ENCODE data around the gene RCOR2.

RCOR2 gene

GRCh38 chr11:63938479-63939396, 21.8 kb upstream of the RCOR2 start, which contains the start of gene NAA40:
NAA40 (plus strand) TSS chr11:63939002; CDS start chr11:63939097, 95 bp downstream.
- peaks cover 15% of the 10 kb centered on the region for H3K36me3 Mint-ChIP-seq (ENCODE audit: low read depth)
- peak; percentile 94 for DNase-seq
- peaks cover 26% of the 10 kb centered on the region for H3K4me1 Mint-ChIP-seq (ENCODE audit: low read depth)
- H3K4me3 Mint-ChIP-seq = peak within 1 kb of the TSS; percentile 81
- no peaks in the 10 kb centered on the region for H3K9me3 Mint-ChIP-seq
- H3K27ac Mint-ChIP-seq = peak within 1 kb of the TSS; percentile 89
- H3K27me3 Mint-ChIP-seq = no peaks in the 10 kb centered on the region

DNA sequence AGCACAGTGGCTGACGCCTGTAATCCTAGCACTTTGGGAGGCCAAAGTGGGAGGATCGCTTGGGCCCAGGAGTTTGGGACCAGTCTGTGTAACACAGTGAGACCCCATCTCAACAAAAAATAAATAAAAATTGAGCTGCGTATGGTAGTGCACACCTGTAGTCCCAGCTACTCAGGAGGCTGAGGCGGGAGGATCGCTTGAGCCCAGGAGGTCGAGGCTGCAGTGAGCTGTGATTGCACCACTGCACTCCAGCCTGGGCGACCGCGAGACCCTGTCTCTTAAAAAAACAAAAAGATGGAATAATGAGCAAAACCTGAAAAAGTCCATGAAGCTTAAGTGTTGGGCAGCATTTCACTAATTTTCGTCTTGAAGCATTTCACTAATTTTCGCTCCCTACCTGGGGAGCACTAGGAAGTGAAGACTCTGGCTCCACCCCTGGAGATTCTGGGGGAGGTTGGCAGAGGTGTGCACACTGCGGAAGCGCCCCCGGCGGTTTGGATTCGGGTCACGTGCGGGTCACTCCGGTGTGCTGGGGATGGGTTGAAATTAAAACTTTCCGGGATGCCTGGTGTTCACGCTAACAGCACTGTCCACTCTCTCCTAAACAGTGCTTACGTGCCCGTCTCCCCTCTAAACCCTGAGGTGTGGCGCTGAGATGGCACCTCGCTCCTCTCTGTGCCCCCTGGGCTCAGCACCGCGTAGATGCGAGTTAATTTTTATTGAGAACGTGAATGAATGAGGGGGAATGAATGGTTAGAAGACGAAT, 20.9 kb upstream of the RCOR2 start:
- Mint-ChIP-seq H3K4me3 (peak overlapping the region; percentile 81), H3K4me1 (ENCODE audit: low read depth) (peaks cover 26% of the 10 kb centered on the region), H3K27ac (peak overlapping the region; percentile 83), H3K36me3 (ENCODE audit: low read depth) (peaks cover 15% of the 10 kb centered on the region), H3K27me3 (no peaks in the 10 kb centered on the region), H3K9me3 (no peaks in the 10 kb centered on the region)
- no peak for DNase-seq

DNA sequence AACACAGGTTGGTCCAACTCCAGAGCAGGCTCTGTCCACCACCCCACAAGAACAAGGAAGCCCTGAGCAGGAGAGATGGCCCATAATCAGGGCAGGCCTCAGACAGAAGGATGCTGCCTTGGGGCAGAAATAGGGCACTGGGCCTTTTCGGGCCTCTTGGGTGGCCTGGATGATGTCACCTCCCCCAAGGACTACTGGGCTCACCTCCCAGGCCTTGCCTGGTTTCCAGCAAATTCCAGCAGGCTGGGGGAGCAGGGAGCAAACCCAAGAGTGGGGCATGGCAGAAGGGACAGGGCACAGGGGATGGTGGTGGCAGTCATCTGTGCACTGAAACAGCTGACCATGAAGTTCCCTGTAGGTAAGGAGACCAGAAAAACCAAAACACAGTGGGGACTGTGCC, 16.5 kb upstream of the RCOR2 start:
- peaks cover 10% of the 10 kb centered on the region for H3K4me1 Mint-ChIP-seq (ENCODE audit: low read depth)

GRCh38 chr11:63931876-63932275, 14.9 kb upstream of the RCOR2 start:
- DNase-seq = no peak
- Mint-ChIP-seq H3K4me3 (no peak overlapping the region), H3K9me3 (no peaks in the 10 kb centered on the region), H3K27ac (no peak overlapping the region), H3K4me1 (ENCODE audit: low read depth) (no peaks in the 10 kb centered on the region), H3K27me3 (no peaks in the 10 kb centered on the region), H3K36me3 (ENCODE audit: low read depth) (no peaks in the 10 kb centered on the region)

More for the DNA sequence above, 16.5 kb upstream of the RCOR2 start:
- H3K27ac Mint-ChIP-seq = no peak overlapping the region
- H3K27me3 Mint-ChIP-seq = no peaks in the 10 kb centered on the region
- DNase-seq = no peak
- H3K4me3 Mint-ChIP-seq = no peak overlapping the region
- no peaks in the 10 kb centered on the region for H3K9me3 Mint-ChIP-seq
- H3K36me3 Mint-ChIP-seq (ENCODE audit: low read depth) = no peaks in the 10 kb centered on the region

DNA sequence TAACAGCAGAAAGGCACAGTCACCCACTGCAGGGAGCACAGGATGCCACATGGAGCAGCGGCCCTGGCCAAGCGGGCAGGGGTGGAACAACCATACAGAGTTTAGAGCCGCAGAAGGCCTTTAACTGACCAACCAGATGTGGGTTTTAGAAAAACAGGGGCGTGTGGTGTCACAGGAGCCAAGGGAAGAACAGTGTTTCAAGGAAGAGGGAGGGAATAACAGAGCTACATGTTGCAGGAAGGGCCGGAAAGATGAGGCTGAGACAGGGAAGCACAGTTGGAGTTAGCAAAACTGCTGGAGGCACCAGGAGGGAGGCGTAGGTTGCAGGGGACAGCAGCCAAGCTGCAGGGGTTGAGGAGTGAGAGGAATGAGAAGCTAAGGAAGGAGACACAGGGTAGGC, 14.1 kb upstream of the RCOR2 start:
- Mint-ChIP-seq H3K9me3 (no peaks in the 10 kb centered on the region), H3K36me3 (ENCODE audit: low read depth) (no peaks in the 10 kb centered on the region), H3K27me3 (no peaks in the 10 kb centered on the region), H3K4me3 (no peak overlapping the region), H3K27ac (no peak overlapping the region), H3K4me1 (ENCODE audit: low read depth) (no peaks in the 10 kb centered on the region)
- no peak for DNase-seq

- no peak for DNase-seq
- H3K27ac Mint-ChIP-seq = no peak overlapping the region
These were observed 12.7 kb upstream of the RCOR2 start for GRCh38 chr11:63929616-63930015.

DNA sequence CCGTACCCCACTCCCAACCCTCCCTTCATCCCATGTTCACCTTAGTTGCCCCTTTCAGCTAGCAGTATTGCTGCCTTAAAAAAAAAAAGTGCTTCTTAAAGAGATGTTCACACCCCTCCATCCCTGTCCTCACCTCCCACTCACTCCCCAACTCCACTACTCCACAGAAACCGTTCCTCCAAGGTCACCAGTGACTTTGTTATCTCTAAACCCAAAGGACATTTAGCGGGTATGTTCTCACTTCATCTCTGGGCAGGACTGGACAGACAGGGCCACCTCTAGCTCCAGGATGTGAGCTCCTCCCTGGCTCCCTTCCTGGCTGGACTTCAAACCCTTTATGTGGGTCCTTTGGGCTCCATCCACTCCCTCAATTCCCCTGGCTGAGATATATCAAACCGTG, 6.4 kb upstream of the RCOR2 start:
- Mint-ChIP-seq H3K4me3 (no peak overlapping the region), H3K9me3 (no peaks in the 10 kb centered on the region)

More at GRCh38 chr11:63929616-63930015, 12.7 kb upstream of the RCOR2 start:
- H3K4me1 Mint-ChIP-seq (ENCODE audit: low read depth) = no peaks in the 10 kb centered on the region
- no peaks in the 10 kb centered on the region for H3K27me3 Mint-ChIP-seq
- H3K9me3 Mint-ChIP-seq = no peaks in the 10 kb centered on the region
- no peak overlapping the region for H3K4me3 Mint-ChIP-seq
- no peaks in the 10 kb centered on the region for H3K36me3 Mint-ChIP-seq (ENCODE audit: low read depth)

GRCh38 chr11:63922673-63923192, 5.8 kb upstream of the RCOR2 start:
- Mint-ChIP-seq H3K27me3 (no peaks in the 10 kb centered on the region), H3K9me3 (no peaks in the 10 kb centered on the region), H3K4me3 (no peak overlapping the region), H3K4me1 (ENCODE audit: low read depth) (peaks cover 7% of the 10 kb centered on the region), H3K27ac (no peak overlapping the region), H3K36me3 (ENCODE audit: low read depth) (no peaks in the 10 kb centered on the region)
- DNase-seq = no peak

More for the DNA sequence above, 6.4 kb upstream of the RCOR2 start:
- no peak for DNase-seq
- Mint-ChIP-seq H3K4me1 (ENCODE audit: low read depth) (peaks cover 7% of the 10 kb centered on the region), H3K36me3 (ENCODE audit: low read depth) (no peaks in the 10 kb centered on the region), H3K27ac (no peak overlapping the region), H3K27me3 (no peaks in the 10 kb centered on the region)

DNA sequence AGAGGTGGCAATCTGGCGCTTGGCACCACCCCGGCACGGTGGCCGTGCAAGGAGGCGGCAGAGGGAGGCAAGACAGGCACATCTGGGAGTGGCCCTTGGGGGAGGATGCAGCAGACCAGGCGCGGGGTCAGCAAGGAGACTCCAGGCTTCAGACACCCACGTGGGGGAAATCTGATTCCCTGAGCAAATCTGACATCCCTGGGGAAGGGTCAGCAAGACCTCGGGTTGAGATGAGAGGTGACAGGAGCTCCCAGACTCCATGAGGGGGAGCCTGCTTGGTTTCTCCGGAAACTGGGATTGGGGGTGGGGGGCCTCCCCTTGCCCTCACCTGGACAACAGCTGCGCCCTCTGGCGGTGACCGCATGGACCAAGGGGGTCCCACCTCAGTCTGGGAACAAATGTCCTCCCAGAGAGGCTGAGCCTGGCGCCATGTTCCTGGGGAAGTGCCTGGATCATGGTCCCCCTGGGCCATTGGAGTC, 4.0 kb upstream of the RCOR2 start:
- peak; percentile 62 for DNase-seq
- no peaks in the 10 kb centered on the region for H3K9me3 Mint-ChIP-seq
- H3K27ac Mint-ChIP-seq = no peak overlapping the region
- H3K4me1 Mint-ChIP-seq (ENCODE audit: low read depth) = peaks cover 14% of the 10 kb centered on the region
- no peak overlapping the region for H3K4me3 Mint-ChIP-seq
- H3K27me3 Mint-ChIP-seq = no peaks in the 10 kb centered on the region
- H3K36me3 Mint-ChIP-seq (ENCODE audit: low read depth) = no peaks in the 10 kb centered on the region

DNA sequence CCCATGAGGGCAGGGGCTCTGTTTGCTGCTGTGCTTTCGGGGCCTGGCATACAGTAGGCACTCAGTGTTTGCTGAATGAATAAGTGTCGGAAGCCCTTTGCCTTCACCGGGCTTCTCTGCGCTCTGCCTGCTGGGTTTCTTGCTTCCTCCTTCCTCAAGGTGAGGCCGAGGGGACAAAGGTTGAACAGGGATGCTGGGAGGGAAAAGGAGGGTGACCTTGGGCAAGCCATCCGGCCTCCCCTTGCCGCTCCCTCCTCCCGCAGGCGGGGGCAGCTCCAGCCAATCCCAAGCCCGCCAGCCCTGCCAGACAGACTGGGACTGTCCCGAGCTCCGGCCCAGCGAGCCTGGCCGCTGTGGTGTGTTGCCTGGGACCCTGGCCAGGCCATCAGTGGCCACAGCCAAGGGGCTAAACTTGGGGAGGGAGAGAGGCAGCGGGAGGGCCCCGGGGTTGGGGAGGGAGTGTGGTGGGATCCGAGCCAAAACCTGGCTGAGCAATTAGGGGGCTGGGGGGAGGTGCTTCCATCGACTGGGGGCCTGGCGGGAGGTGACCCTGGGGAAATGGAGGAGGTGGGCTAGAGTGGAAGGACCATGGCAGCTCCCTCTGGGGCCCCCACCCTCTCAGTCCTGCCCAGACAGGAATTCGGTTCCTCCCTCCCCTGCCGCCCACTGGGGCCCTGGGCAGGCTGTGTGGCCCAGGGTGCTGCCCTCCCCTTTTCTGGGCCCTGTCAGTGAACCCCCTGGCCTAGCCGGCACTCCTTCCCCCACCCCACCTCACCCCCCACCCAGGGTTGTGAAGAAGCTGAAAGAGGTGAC, 3.4 kb upstream of the RCOR2 start:
- no peak overlapping the region for H3K27ac Mint-ChIP-seq
- no peaks in the 10 kb centered on the region for H3K27me3 Mint-ChIP-seq
- H3K4me3 Mint-ChIP-seq = no peak overlapping the region
- H3K36me3 Mint-ChIP-seq (ENCODE audit: low read depth) = no peaks in the 10 kb centered on the region
- H3K9me3 Mint-ChIP-seq = no peaks in the 10 kb centered on the region
- H3K4me1 Mint-ChIP-seq (ENCODE audit: low read depth) = peaks cover 14% of the 10 kb centered on the region
- DNase-seq = no peak

GRCh38 chr11:63919267-63920125, 2.5 kb upstream of the RCOR2 start:
- no peaks in the 10 kb centered on the region for H3K36me3 Mint-ChIP-seq (ENCODE audit: low read depth)

GRCh38 chr11:63918507-63919191, 1.7 kb upstream of the RCOR2 start:
- Mint-ChIP-seq H3K4me3 (no peak overlapping the region), H3K27me3 (peaks cover 3% of the 10 kb centered on the region), H3K36me3 (ENCODE audit: low read depth) (no peaks in the 10 kb centered on the region), H3K4me1 (ENCODE audit: low read depth) (peaks cover 16% of the 10 kb centered on the region), H3K27ac (no peak overlapping the region), H3K9me3 (no peaks in the 10 kb centered on the region)
- no peak for DNase-seq

More at GRCh38 chr11:63919267-63920125, 2.5 kb upstream of the RCOR2 start:
- Mint-ChIP-seq H3K27me3 (peaks cover 3% of the 10 kb centered on the region), H3K9me3 (no peaks in the 10 kb centered on the region), H3K27ac (no peak overlapping the region), H3K4me3 (no peak overlapping the region), H3K4me1 (ENCODE audit: low read depth) (peaks cover 16% of the 10 kb centered on the region)
- no peak for DNase-seq
